Activated T-helper 1 cell treated with anti-CD3 and anti-CD28 coated beads, Interleukin-12 subunit alpha, Interleukin-12 subunit beta, Interleukin-2, Interleukin-4 antibody, amounts not matched to agents 30 ng/mL and 10 ng/mL and 1 ng/mL, durations not matched to agents 14 hours and 24 hours and 36 hours (primary cell): ENCODE data around the gene MN1. TPM values are rescaled to one million over a fixed set of nuclear protein-coding genes. Genes with fewer than 3 reads are reported as not detected.

ENCODE experiments used
- DNase-seq: peaks from one replicate; pipeline ENCODE4 v3.0.0; 2021; ENCODE audit warnings: low spot score
- H3K27ac Mint-ChIP-seq: one replicate; pipeline ENCODE4 v1.8.0; 2021; ENCODE audit warnings: mild to moderate bottlenecking, mixed read lengths
- H3K27me3 Mint-ChIP-seq: one replicate; pipeline ENCODE4 v1.8.0; 2022; ENCODE audit warnings: mild to moderate bottlenecking, moderate library complexity, mixed read lengths; ENCODE audit not compliant: insufficient read depth
- H3K36me3 Mint-ChIP-seq: one replicate; pipeline ENCODE4 v1.8.0; 2021; ENCODE audit warnings: low read depth, mixed read lengths
- H3K4me1 Mint-ChIP-seq: one replicate; pipeline ENCODE4 v1.8.0; 2021; ENCODE audit warnings: low read depth, mixed read lengths
- H3K4me3 Mint-ChIP-seq: one replicate; pipeline ENCODE4 v1.8.0; 2021; ENCODE audit warnings: mild to moderate bottlenecking, moderate library complexity, mixed read lengths
- H3K9me3 Mint-ChIP-seq: one replicate; pipeline ENCODE4 v1.8.0; 2021; ENCODE audit warnings: mixed read lengths
- intact Hi-C: fragments of 100-400 bp; cut with micrococcal nuclease; formaldehyde crosslinking; loops from one replicate; pipeline ENCODE4 v1.15.1; 2024
- total RNA-seq: library from RNA; stranded (reverse); gene quantifications from 2 replicates; pipeline ENCODE4 v1.2.3, GENCODE V29; 2022

MN1 gene
- total RNA-seq, 1 donor from 2014 or later: 0.08 TPM

- no peaks in the 10 kb centered on the region for H3K36me3 Mint-ChIP-seq
- H3K4me3 Mint-ChIP-seq: no peak overlapping the region
- H3K27me3 Mint-ChIP-seq: peaks cover 2% of the 10 kb centered on the region
- no peaks in the 10 kb centered on the region for H3K4me1 Mint-ChIP-seq
- intact Hi-C loops: no loop called here
- DNase-seq: no peak
- H3K27ac Mint-ChIP-seq: no peak overlapping the region
- H3K9me3 Mint-ChIP-seq: no peaks in the 10 kb centered on the region
Measured at GRCh38 chr22:27706489-27706888, 95.1 kb downstream of the MN1 start.

GRCh38 chr22:27705408-27706080 is 96.0 kb downstream of the MN1 start:
- no peaks in the 10 kb centered on the region for H3K27me3 Mint-ChIP-seq
- no peak for DNase-seq
- no peak overlapping the region for H3K27ac Mint-ChIP-seq
- intact Hi-C loops: no loop called here
- no peaks in the 10 kb centered on the region for H3K36me3 Mint-ChIP-seq
- H3K4me1 Mint-ChIP-seq: no peaks in the 10 kb centered on the region
- H3K9me3 Mint-ChIP-seq: no peaks in the 10 kb centered on the region
- H3K4me3 Mint-ChIP-seq: no peak overlapping the region

- Mint-ChIP-seq H3K4me3 (no peak overlapping the region), H3K27me3 (no peaks in the 10 kb centered on the region), H3K4me1 (no peaks in the 10 kb centered on the region), H3K27ac (no peak overlapping the region), H3K36me3 (no peaks in the 10 kb centered on the region), H3K9me3 (no peaks in the 10 kb centered on the region)
- DNase-seq: no peak
- intact Hi-C loops: no loop called here
Measured at GRCh38 chr22:27704581-27704980, 97.0 kb downstream of the MN1 start.

GRCh38 chr22:27699383-27700019 is 102.1 kb downstream of the MN1 start:
- no peaks in the 10 kb centered on the region for H3K36me3 Mint-ChIP-seq
- H3K9me3 Mint-ChIP-seq: peaks cover 9% of the 10 kb centered on the region
- peaks cover 1% of the 10 kb centered on the region for H3K27me3 Mint-ChIP-seq
- H3K4me3 Mint-ChIP-seq: no peak overlapping the region
- H3K27ac Mint-ChIP-seq: no peak overlapping the region
- no peak for DNase-seq
- intact Hi-C loops: no loop called here
- no peaks in the 10 kb centered on the region for H3K4me1 Mint-ChIP-seq

GRCh38 chr22:27698813-27699212 is 102.7 kb downstream of the MN1 start:
- H3K9me3 Mint-ChIP-seq: peaks cover 9% of the 10 kb centered on the region
- no peak overlapping the region for H3K4me3 Mint-ChIP-seq
- DNase-seq: no peak
- intact Hi-C loops: no loop called here
- no peaks in the 10 kb centered on the region for H3K4me1 Mint-ChIP-seq
- H3K36me3 Mint-ChIP-seq: no peaks in the 10 kb centered on the region
- H3K27me3 Mint-ChIP-seq: peaks cover 1% of the 10 kb centered on the region
- no peak overlapping the region for H3K27ac Mint-ChIP-seq

Other genes starting within 250 kb of the MN1 start
- gene PITPNB, start 117.5 kb upstream of the MN1 start, total RNA-seq: 153 and 154 TPM in 2 replicates